ENCODE results near the gene ANKS4B.
"Not testable (repeated sequence)": the region's sequence is repeated elsewhere in the genome, so short reads cannot be mapped to it uniquely, and the experiment has no call there.

ANKS4B gene

DNA sequence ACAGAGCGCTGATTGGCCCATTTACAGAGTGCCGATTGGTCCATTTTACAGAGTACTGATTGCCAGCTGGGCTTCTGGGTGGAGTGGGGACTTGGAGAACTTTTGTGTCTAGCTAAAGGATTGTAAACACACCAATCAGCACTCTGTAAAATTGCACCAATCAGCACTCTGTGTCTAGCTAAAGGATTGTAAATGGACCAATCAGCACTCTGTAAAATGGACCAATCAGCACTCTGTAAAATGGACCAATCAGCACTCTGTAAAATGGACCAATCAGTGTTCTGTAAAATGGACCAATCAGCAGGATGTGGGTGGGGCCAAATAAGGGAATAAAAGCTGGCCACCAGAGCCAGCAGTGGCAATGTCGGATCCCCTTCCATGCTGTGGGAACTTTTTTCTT is 56.3 kb downstream of the ANKS4B start:
- H3K9me3 ChIP-seq (ENCODE audit: control insufficient read depth, insufficient read depth, low read depth, low read length); H3K36me3 ChIP-seq (ENCODE audit: control insufficient read depth in 2 of 2, insufficient read depth in 1 of 2, low read length in 2 of 2); H3K27ac ChIP-seq (ENCODE audit: extremely low read depth, low read depth, low read length); H3K4me1 ChIP-seq (ENCODE audit: control insufficient read depth, insufficient read depth, low read length); H3K4me3 ChIP-seq (ENCODE audit: low read depth, low read length); POLR2A ChIA-PET; CTCF ChIA-PET: not testable (repeated sequence)
- 0 out of 2 replicates have a peak, but pooled peaks have one; percentile 7 for TF ChIP-seq SP2 (tag by site-specific recombination; IDR thresholded peaks at IDR 0.05)

DNA sequence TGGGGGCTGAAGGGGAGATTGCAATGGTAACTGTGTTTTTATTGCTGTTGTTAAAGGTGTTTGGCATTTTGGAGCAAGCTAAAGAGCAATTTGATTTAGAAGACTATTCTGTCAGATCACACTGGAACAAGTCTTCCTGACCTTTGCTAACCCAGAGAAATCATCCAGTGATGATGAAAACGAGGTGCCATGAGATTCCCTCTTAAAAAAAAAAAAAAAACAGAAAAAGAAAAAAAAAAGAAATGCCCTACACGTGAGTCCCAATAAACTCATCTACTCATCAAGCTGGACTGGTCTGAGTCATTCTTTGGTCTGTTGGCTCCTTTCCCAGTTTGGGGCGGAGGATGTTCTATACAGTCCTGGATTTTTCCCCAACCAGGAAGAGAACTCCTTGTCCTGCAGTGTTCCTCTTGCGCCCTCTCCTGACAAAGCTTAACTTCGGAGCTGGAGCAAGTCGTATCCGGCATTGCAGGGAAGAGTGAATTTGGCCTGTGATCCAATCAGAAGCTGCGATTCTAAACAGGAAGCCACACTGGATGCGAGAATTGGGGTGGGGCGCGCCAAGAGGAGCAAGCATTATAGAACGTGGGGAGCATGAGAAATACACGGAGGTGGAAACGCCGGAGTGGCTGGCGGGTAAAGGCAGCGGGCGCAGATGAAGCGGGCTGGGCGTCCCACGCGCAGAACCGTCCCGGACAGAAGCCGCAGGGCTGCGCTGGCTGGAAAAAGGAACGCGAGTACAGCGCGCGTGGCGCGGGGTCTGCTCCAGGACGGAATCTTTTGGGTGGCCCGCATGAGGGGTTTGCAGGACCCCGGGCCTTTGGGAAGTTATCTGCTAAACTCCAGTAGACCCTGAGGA is 67.0 kb downstream of the ANKS4B start:
- POLR2A ChIA-PET = interaction anchor here (1.4 to 1.5 kb wide), 2 partner anchors 112 to 143 kb away, joined by 9 to 22 read pairs; partner anchors contain the start of gene LDAF1
- Histone ChIP-seq H3K27ac (ENCODE audit: extremely low read depth, low read depth, low read length) (peak overlapping the region; percentile 37; the same call in 1 of the 2 replicates), H3K4me1 (ENCODE audit: control insufficient read depth, insufficient read depth, low read length) (no peaks in the 10 kb centered on the region), H3K9me3 (ENCODE audit: control insufficient read depth, insufficient read depth, low read depth, low read length) (no peaks in the 10 kb centered on the region), H3K36me3 (ENCODE audit: control insufficient read depth in 2 of 2, insufficient read depth in 1 of 2, low read length in 2 of 2) (no peaks in the 10 kb centered on the region), H3K4me3 (ENCODE audit: low read depth, low read length) (peak overlapping the region; percentile 76)
- CTCF ChIA-PET = interaction anchor here (0.6 to 3.7 kb wide), 22 partner anchors 15 to 1075 kb away, joined by 3 to 44 read pairs (median 5); partner anchors contain the start of genes CRYM and LDAF1
- peak; percentile 15; the same call in 1 of the 2 replicates for TF ChIP-seq ZNF610 (tag by site-specific recombination; IDR thresholded peaks at IDR 0.05; ENCODE audit: borderline replicate concordance)
- TF ChIP-seq, protein P1, sequence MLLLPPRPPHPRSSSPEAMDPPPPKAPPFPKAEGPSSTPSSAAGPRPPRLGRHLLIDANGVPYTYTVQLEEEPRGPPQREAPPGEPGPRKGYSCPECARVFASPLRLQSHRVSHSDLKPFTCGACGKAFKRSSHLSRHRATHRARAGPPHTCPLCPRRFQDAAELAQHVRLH (tag by site-specific recombination; IDR thresholded peaks at IDR 0.05) = 0 out of 2 replicates have a peak, but pooled peaks have one; percentile 52
- TF ChIP-seq, protein P2, sequence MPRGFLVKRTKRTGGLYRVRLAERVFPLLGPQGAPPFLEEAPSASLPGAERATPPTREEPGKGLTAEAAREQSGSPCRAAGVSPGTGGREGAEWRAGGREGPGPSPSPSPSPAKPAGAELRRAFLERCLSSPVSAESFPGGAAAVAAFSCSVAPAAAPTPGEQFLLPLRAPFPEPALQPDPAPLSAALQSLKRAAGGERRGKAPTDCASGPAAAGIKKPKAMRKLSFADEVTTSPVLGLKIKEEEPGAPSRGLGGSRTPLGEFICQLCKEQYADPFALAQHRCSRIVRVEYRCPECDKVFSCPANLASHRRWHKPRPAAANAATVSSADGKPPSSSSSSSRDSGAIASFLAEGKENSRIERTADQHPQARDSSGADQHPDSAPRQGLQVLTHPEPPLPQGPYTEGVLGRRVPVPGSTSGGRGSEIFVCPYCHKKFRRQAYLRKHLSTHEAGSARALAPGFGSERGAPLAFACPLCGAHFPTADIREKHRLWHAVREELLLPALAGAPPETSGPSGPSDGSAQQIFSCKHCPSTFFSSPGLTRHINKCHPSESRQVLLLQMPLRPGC (tag by site-specific recombination; IDR thresholded peaks at IDR 0.05) = 0 out of 2 replicates have a peak, but pooled peaks have one; percentile 27
- TF ChIP-seq ZEB2 (tag by site-specific recombination; IDR thresholded peaks at IDR 0.05) = peak; percentile 91
- TF ChIP-seq ZNF623 (tag by site-specific recombination; IDR thresholded peaks at IDR 0.05) = no peak; the same call in 1 of the 2 replicates
- TF ChIP-seq ZNF558 (tag by site-specific recombination; IDR thresholded peaks at IDR 0.05) = peak; percentile 78
- TF ChIP-seq KLF1 (tag by site-specific recombination; IDR thresholded peaks at IDR 0.05) = peak; percentile 63
- TF ChIP-seq ZNF214 (tag by site-specific recombination; IDR thresholded peaks at IDR 0.05; ENCODE audit: borderline replicate concordance) = no peak
- TF ChIP-seq KLF10 (tag by site-specific recombination; IDR thresholded peaks at IDR 0.05) = peak; percentile 78
- peak; percentile 77 for TF ChIP-seq KLF8 (tag by site-specific recombination; IDR thresholded peaks at IDR 0.05)
- 0 out of 2 replicates have a peak, but pooled peaks have one; percentile 92 for TF ChIP-seq ZNF335 (tag by site-specific recombination; conservative IDR thresholded peaks at IDR 0.05)
- peak; percentile 78; the same call in 1 of the 2 replicates for TF ChIP-seq ZNF843 (tag by site-specific recombination; IDR thresholded peaks at IDR 0.05)
- TF ChIP-seq, protein P3, sequence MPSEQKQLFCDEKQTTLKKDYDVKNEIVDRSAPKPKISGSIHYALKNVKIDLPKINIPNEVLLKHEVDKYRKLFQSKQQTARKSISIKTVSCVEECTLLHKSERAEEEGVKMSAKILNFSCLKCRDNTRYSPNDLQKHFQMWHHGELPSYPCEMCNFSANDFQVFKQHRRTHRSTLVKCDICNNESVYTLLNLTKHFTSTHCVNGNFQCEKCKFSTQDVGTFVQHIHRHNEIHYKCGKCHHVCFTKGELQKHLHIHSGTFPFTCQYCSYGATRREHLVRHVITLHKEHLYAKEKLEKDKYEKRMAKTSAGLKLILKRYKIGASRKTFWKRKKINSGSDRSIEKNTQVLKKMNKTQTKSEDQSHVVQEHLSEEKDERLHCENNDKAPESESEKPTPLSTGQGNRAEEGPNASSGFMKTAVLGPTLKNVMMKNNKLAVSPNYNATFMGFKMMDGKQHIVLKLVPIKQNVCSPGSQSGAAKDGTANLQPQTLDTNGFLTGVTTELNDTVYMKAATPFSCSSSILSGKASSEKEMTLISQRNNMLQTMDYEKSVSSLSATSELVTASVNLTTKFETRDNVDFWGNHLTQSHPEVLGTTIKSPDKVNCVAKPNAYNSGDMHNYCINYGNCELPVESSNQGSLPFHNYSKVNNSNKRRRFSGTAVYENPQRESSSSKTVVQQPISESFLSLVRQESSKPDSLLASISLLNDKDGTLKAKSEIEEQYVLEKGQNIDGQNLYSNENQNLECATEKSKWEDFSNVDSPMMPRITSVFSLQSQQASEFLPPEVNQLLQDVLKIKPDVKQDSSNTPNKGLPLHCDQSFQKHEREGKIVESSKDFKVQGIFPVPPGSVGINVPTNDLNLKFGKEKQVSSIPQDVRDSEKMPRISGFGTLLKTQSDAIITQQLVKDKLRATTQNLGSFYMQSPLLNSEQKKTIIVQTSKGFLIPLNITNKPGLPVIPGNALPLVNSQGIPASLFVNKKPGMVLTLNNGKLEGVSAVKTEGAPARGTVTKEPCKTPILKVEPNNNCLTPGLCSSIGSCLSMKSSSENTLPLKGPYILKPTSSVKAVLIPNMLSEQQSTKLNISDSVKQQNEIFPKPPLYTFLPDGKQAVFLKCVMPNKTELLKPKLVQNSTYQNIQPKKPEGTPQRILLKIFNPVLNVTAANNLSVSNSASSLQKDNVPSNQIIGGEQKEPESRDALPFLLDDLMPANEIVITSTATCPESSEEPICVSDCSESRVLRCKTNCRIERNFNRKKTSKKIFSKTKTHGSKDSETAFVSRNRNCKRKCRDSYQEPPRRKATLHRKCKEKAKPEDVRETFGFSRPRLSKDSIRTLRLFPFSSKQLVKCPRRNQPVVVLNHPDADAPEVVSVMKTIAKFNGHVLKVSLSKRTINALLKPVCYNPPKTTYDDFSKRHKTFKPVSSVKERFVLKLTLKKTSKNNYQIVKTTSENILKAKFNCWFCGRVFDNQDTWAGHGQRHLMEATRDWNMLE (tag by site-specific recombination; conservative IDR thresholded peaks at IDR 0.05; ENCODE audit: low read depth) = peak; percentile 67
- peak; percentile 93 for TF ChIP-seq ZBTB17 (tag by site-specific recombination; IDR thresholded peaks at IDR 0.05)
- no peak for TF ChIP-seq ZNF555 (tag by site-specific recombination; conservative IDR thresholded peaks at IDR 0.05)
- TF ChIP-seq ZNF521 (tag by site-specific recombination; IDR thresholded peaks at IDR 0.05) = no peak
- TF ChIP-seq, protein P4, sequence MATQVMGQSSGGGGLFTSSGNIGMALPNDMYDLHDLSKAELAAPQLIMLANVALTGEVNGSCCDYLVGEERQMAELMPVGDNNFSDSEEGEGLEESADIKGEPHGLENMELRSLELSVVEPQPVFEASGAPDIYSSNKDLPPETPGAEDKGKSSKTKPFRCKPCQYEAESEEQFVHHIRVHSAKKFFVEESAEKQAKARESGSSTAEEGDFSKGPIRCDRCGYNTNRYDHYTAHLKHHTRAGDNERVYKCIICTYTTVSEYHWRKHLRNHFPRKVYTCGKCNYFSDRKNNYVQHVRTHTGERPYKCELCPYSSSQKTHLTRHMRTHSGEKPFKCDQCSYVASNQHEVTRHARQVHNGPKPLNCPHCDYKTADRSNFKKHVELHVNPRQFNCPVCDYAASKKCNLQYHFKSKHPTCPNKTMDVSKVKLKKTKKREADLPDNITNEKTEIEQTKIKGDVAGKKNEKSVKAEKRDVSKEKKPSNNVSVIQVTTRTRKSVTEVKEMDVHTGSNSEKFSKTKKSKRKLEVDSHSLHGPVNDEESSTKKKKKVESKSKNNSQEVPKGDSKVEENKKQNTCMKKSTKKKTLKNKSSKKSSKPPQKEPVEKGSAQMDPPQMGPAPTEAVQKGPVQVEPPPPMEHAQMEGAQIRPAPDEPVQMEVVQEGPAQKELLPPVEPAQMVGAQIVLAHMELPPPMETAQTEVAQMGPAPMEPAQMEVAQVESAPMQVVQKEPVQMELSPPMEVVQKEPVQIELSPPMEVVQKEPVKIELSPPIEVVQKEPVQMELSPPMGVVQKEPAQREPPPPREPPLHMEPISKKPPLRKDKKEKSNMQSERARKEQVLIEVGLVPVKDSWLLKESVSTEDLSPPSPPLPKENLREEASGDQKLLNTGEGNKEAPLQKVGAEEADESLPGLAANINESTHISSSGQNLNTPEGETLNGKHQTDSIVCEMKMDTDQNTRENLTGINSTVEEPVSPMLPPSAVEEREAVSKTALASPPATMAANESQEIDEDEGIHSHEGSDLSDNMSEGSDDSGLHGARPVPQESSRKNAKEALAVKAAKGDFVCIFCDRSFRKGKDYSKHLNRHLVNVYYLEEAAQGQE (tag by site-specific recombination; IDR thresholded peaks at IDR 0.05) = 0 out of 2 replicates have a peak, but pooled peaks have one; percentile 23
- TF ChIP-seq, protein P5, sequence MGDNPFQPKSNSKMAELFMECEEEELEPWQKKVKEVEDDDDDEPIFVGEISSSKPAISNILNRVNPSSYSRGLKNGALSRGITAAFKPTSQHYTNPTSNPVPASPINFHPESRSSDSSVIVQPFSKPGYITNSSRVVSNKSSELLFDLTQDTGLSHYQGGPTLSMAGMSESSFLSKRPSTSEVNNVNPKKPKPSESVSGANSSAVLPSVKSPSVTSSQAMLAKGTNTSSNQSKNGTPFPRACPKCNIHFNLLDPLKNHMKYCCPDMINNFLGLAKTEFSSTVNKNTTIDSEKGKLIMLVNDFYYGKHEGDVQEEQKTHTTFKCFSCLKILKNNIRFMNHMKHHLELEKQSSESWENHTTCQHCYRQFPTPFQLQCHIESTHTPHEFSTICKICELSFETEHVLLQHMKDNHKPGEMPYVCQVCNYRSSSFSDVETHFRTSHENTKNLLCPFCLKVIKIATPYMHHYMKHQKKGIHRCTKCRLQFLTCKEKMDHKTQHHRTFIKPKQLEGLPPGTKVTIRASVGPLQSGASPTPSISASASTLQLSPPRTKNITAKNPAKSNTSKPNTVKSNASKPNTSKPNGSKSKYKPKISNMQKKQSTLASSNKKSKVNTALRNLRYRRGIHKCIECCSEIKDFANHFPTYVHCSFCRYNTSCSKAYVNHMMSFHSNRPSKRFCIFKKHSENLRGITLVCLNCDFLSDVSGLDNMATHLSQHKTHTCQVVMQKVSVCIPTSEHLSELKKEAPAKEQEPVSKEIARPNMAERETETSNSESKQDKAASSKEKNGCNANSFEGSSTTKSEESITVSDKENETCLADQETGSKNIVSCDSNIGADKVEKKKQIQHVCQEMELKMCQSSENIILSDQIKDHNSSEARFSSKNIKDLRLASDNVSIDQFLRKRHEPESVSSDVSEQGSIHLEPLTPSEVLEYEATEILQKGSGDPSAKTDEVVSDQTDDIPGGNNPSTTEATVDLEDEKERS (tag by site-specific recombination; IDR thresholded peaks at IDR 0.05) = no peak

Measured in HEK293 (cell line).